HG03439 (cell line): ENCODE measurements around the gene LDB3.
"Not testable (repeated sequence)": the region's sequence is repeated elsewhere in the genome, so short reads cannot be mapped to it uniquely, and the experiment has no call there.

Experiments used
- ATAC-seq: cut with Tn5 transposase; IDR thresholded peaks from one replicate; pipeline ENCODE4 v1.9.1; 2021; ENCODE audit warnings: mild to moderate bottlenecking, moderate library complexity; ENCODE audit not compliant: unreplicated experiment

Gene LDB3

GRCh38 chr10:86668297-86669165, at the start of gene LDB3:
LDB3 (plus strand) TSS chr10:86668511; CDS start chr10:86668692, 181 bp downstream.
- no peak for ATAC-seq

GRCh38 chr10:86628311-86628710, 40.0 kb upstream of the LDB3 start:
- no peak for ATAC-seq

DNA sequence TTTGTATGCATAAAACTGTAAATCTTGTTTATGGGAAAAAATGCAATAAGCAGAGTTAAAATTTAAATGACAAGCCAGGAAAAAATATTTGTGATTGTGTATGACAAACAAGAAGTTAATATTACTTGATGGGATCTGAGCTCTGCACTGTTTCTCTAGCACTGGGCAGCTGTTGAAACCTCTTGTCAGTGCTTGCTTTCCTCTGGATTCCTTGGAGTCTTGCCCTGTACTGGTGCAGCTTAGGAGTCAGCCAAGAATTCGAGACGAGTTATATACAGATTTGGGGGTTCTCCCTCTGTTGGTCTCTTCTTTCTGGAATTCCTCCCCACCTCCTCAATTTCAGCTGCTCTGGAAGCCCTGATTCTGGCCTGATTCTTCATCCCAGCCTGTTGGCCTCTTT, 38.2 kb upstream of the LDB3 start:
- ATAC-seq = no peak

- ATAC-seq = no peak
Measured at GRCh38 chr10:86632009-86632800, 36.1 kb upstream of the LDB3 start.

DNA sequence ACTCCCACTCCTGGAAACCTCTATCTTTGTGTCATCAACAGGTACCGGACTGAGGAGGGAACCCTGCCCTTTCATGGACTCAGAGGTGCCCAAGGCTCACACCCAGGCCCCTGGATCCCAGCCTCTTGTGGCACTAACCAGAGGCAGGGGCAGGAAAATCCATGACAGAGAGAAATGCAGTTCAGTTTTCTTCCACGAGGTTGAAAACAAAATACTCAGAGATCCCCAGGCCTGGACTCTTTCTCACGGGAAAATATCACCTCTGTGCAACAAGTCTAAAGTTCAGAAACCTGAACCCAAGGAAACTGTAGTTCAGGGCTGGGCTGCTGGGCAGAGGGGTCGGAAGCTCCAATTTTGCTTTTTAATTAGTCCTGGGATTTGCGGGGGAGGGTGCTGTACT, 35.4 kb upstream of the LDB3 start:
- no peak for ATAC-seq

- no peak for ATAC-seq
Measured at GRCh38 chr10:86635402-86635801, 32.9 kb upstream of the LDB3 start.

GRCh38 chr10:86636311-86636710, 32.0 kb upstream of the LDB3 start:
- no peak for ATAC-seq

DNA sequence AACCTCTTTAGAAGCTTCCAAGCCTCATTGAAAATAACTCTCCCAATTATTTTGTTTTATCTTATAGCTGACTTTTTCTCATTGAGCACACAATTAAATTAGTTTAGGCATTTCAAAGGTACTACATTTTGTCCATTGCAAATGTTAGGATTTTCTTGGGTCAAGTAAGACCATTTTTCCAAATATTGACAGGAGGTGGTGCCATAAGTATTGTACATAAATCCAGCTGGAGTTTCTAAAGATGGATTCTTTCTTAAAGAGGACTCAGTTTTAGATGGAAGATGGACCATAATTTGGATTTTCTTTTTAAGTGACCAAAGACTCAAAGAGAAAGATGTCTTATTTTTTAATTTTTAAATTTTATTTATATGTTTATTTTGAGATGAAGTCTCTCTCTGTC, 26.3 kb upstream of the LDB3 start:
- ATAC-seq = no peak

- ATAC-seq = no peak
Measured at GRCh38 chr10:86642499-86642898, 25.8 kb upstream of the LDB3 start.

GRCh38 chr10:86644152-86644793, 24.0 kb upstream of the LDB3 start:
- ATAC-seq = no peak

- ATAC-seq = no peak
Measured at GRCh38 chr10:86644794-86645445, 23.4 kb upstream of the LDB3 start.

GRCh38 chr10:86645621-86646165, 22.6 kb upstream of the LDB3 start:
- ATAC-seq = not testable (repeated sequence)

DNA sequence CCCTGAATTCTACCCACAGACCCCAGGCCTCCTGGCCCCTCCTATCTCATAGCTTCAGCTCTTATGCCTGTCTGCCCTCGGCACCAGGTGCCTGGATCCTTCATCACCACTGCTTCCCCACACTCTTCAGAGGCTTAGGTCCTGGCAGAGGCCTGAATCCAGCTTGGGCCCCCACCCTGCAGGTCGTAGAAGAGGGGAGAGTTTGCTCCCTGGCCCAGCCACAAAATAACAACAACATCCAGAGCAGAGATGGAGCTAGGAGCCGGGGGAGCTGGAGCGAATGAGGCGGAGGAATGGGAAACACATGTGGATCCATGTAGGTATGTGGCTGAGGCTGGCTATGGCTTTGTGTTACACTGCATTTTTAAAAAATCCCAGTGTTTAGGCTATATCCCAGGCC, 21.8 kb upstream of the LDB3 start:
- no peak for ATAC-seq

DNA sequence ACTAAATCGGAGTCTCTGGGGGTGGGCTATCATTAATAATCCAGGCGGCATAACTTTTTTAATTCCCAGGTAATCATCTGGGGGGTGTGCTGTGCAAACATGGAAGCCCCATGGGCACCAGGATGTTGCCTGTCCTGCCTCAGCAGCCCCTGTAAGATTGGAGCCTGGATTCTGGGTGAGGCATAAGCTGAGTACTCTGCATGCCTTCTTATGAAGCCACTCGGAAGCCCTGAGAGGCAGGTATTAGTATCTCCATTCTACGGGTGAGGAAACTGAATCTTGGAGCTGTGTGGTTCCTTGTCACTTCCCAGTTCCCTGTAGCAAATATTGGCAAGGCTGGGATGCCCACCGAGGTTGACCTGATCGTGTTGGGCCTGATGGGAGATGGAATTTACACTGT, 21.4 kb upstream of the LDB3 start:
- ATAC-seq = no peak

DNA sequence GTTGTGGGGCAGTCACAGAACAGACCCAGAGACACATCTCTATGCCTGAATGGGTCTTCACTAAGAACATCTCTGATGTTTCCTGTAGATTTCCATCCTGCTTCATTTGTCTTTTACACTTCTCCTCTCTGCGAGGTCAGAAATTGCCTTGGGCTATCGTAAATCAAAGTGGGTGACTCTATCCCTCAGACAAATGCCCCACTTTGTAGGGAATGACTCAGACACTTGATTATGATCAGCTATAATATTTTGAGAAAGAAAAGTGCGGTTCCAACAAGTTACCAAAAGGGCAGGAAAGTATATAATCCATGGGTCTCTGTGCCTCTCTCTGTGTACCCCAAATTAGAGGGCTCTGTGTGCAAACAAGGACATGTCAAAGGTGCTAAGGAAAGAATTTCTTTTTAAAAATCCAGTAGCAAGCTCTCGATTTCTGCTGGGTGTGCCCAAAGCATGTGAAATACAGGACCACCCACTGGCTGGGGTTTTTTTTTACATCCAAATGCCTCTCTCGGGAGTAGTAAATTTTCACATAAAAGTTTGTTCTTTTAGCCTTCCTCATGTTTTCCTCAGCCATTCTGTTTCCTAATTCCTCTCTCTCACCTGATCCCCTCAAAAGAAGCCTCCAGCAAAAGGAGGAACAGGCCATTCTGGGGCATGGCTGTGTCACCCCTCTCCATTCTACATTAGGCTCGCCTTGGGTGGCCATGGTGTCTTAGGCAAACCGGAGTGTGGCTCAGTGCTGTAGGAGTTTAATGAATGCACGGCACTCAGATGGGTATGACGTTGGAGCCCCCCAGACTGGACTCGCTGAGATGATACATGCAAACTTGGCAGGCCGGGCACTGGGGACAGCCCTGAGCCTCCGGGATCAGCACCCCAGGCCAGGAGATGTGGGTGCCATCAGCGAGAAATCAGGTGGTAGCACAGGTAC, 20.3 kb upstream of the LDB3 start:
- ATAC-seq = no peak

DNA sequence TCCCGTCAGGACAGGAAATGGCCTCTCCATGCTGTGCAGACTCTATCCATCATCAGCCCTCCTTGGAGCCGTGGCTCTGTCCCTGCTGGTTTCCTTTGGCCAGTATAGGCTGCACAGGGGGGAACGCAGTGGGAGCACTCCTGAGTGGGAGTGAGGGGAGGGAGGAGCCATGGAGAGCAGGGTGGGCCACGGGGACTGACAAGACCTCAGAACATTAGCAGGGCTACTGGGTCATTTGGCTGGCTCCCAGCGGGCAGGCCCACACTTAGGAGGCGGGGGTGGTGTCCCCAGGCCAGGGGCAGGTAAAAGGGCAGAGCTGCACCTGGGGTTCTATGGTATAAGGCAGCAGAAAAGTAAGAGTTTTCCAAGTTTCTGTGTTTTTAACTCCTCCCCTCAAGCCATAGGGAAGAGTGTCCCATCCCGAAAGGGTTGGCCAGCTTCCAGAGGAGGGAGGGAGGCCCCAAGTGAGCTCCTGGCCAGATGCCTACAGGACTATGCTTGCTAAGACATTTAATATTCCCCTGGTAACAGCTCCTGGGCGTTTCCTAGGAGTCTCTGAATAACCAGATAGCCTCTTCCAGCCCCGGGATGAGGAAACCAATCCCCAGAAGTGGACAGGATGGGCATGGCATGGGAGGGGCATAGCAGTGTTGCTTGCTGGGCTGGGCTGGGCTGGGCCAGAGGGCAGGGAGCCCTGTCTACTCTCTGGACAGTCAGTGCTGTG, 19.4 kb upstream of the LDB3 start:
- no peak for ATAC-seq

DNA sequence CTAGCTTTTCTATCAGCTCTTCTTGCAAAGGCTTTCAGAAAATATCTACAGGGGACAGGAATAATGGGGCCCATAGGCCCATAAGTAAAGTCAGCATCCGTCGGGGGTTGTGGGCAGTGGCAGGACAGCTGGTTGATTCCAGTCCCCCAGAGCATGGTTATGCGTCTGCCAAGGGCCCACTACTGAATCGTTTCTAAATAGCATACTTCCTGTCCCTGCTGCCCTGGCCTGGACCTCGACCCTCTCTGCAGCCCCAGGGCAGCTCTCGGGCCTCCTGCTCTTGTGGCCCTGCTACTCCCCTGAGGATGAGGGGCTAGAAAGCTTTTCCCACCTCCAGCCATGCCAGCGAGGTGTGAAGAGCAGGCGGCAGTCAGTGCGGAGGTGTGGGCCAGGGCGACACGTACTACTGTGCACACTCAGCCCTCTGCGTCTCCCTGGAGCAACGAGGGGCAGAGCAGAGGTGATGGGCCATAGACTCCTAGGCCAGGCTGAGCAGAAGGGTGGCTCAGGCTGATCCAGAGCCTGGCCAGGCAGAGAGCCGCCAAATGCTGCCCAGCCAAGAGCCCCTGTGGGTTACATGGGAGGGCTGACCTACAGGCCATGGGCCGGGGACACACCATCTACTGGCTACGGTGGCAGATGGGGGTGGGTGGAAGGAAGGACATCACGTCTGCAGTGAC, 18.7 kb upstream of the LDB3 start:
- no peak for ATAC-seq

GRCh38 chr10:86650151-86650550, 18.2 kb upstream of the LDB3 start:
- ATAC-seq = no peak
